NCI-H526 treated with DMSO at 0.1 percent for 48 hours (cell line): Measurements from ENCODE around the gene CES2.
A peak's percentile ranks its signal among the peaks of the same experiment; 100 is the strongest.
"Not testable (repeated sequence)": the region's sequence is repeated elsewhere in the genome, so short reads cannot be mapped to it uniquely, and the experiment has no call there.

Experiments used
- DNase-seq: peaks from one replicate; lab custom pipeline; 2025; lab: John Stamatoyannopoulos, UW

Gene CES2

GRCh38 chr16:66936889-66937554 lies 1.7 kb downstream of the CES2 start:
- DNase-seq, result no peak

GRCh38 chr16:66937725-66938337 lies 2.5 kb downstream of the CES2 start:
- DNase-seq, result no peak

- DNase-seq, result no peak
Observed at GRCh38 chr16:66939366-66939765, 4.0 kb downstream of the CES2 start.

- no peak for DNase-seq
Observed at GRCh38 chr16:66940236-66940635, 4.9 kb downstream of the CES2 start.

- DNase-seq, result no peak
Observed at GRCh38 chr16:66942981-66943380, 7.7 kb downstream of the CES2 start.

GRCh38 chr16:66943426-66944053 lies 8.2 kb downstream of the CES2 start:
- DNase-seq, result no peak

- DNase-seq, result no peak
Observed at GRCh38 chr16:66944054-66944441, 8.7 kb downstream of the CES2 start.

GRCh38 chr16:66944971-66945370 lies 9.7 kb downstream of the CES2 start:
- not testable (repeated sequence) for DNase-seq

- DNase-seq, result no peak
Observed at GRCh38 chr16:66945939-66946338, 10.6 kb downstream of the CES2 start.

GRCh38 chr16:66946541-66946940 lies 11.2 kb downstream of the CES2 start:
- DNase-seq, result no peak

- DNase-seq, result no peak
Observed at GRCh38 chr16:66946974-66947301, 11.6 kb downstream of the CES2 start.

GRCh38 chr16:66947302-66948065 lies 12.2 kb downstream of the CES2 start:
- DNase-seq, result peak; percentile 56

- DNase-seq, result no peak
Observed at GRCh38 chr16:66948134-66948836, 13.0 kb downstream of the CES2 start.

GRCh38 chr16:66948837-66949225 lies 13.5 kb downstream of the CES2 start:
- DNase-seq, result no peak

- no peak for DNase-seq
Observed at GRCh38 chr16:66949472-66949871, 14.2 kb downstream of the CES2 start.

GRCh38 chr16:66950437-66950836 lies 15.1 kb downstream of the CES2 start:
- DNase-seq, result no peak

- no peak for DNase-seq
Observed at GRCh38 chr16:66950971-66951790, 15.9 kb downstream of the CES2 start.

GRCh38 chr16:66952430-66953110 lies 17.3 kb downstream of the CES2 start:
- DNase-seq, result no peak

- no peak for DNase-seq
Observed at GRCh38 chr16:66953462-66954096, 18.3 kb downstream of the CES2 start.

GRCh38 chr16:66954097-66954659 lies 18.9 kb downstream of the CES2 start:
- peak; percentile 43 for DNase-seq
